HepG2 (cell line): ENCODE measurements around the gene RAB6B. TPM values are rescaled to one million over a fixed set of nuclear protein-coding genes. Genes with fewer than 3 reads are reported as not detected.

Experiments used
- ATAD3A ChIP-seq: sonication (generic); formaldehyde crosslinking; IDR thresholded peaks from 2 replicates; pipeline ENCODE4 v1.4.0; 2020; ENCODE audit warnings: missing genetic modification reagents
- BORCS8-MEF2B ChIP-seq: sonication (generic); formaldehyde crosslinking; IDR thresholded peaks from 2 replicates; pipeline ENCODE4 v1.8.0; 2022; ENCODE audit warnings: mild to moderate bottlenecking, missing genetic modification reagents
- ELK4 ChIP-seq: sonication (generic); formaldehyde crosslinking; IDR thresholded peaks from 2 replicates; pipeline ENCODE4 v1.9.0; 2021; ENCODE audit warnings: missing genetic modification reagents, borderline replicate concordance
- ESRRA ChIP-seq: sonication (generic); formaldehyde crosslinking; IDR thresholded peaks from 2 replicates; pipeline ENCODE4 v1.5.1; 2020; ENCODE audit warnings: mild to moderate bottlenecking, low read depth, missing genetic modification reagents
- GLMP ChIP-seq: sonication (generic); formaldehyde crosslinking; IDR thresholded peaks from 2 replicates; pipeline ENCODE4 v1.9.0; 2021; ENCODE audit warnings: missing genetic modification reagents, mild to moderate bottlenecking, borderline replicate concordance
- KMT2B ChIP-seq: IDR thresholded peaks from 2 replicates; pipeline ENCODE4 v1.6.1; 2016; ENCODE audit warnings: missing genetic modification reagents, missing compliant biosample characterization
- MIER2 ChIP-seq: IDR thresholded peaks from 2 replicates; pipeline ENCODE4 v1.6.1; 2016; ENCODE audit warnings: missing biosample characterization, missing genetic modification reagents
- NAIF1 ChIP-seq: sonication (generic); formaldehyde crosslinking; IDR thresholded peaks from 2 replicates; pipeline ENCODE4 v1.5.0; 2020; ENCODE audit warnings: mild to moderate bottlenecking, missing genetic modification reagents, borderline replicate concordance
- STAT6 ChIP-seq: sonication (generic); formaldehyde crosslinking; IDR thresholded peaks from 2 replicates; pipeline ENCODE4 v1.4.0; 2020; ENCODE audit warnings: missing genetic modification reagents, mild to moderate bottlenecking, borderline replicate concordance
- TBX3 ChIP-seq: fragments of 450-650 bp; IDR thresholded peaks from 2 replicates; pipeline ENCODE4 v1.6.1; 2017; ENCODE audit warnings: antibody characterized with exemption, mild to moderate bottlenecking, inconsistent platforms, borderline replicate concordance
- TEAD2 ChIP-seq: sonication (generic); formaldehyde crosslinking; IDR thresholded peaks from 2 replicates; pipeline ENCODE4 v1.9.0; 2021; ENCODE audit warnings: missing genetic modification reagents
- ZBTB2 ChIP-seq: sonication (generic); formaldehyde crosslinking; IDR thresholded peaks from 2 replicates; pipeline ENCODE4 v1.8.0; 2022; ENCODE audit warnings: low read depth, missing genetic modification reagents
- ZBTB37 ChIP-seq: sonication (generic); formaldehyde crosslinking; IDR thresholded peaks from 2 replicates; pipeline ENCODE4 v1.4.0; 2020; ENCODE audit warnings: mild to moderate bottlenecking, missing genetic modification reagents
- ZKSCAN8 ChIP-seq: IDR thresholded peaks from 2 replicates; pipeline ENCODE4 v1.6.1; 2016; ENCODE audit warnings: borderline replicate concordance, missing genetic modification reagents, missing compliant biosample characterization
- ZMYM3 ChIP-seq: sonication (generic); formaldehyde crosslinking; IDR thresholded peaks from 2 replicates; pipeline ENCODE4 v1.5.1; 2020; ENCODE audit warnings: mild to moderate bottlenecking, missing genetic modification reagents
- ZNF574 ChIP-seq: sonication (generic); formaldehyde crosslinking; IDR thresholded peaks from 2 replicates; pipeline ENCODE4 v1.4.0; 2020; ENCODE audit warnings: missing genetic modification reagents
- ZNF737 ChIP-seq: sonication (generic); formaldehyde crosslinking; IDR thresholded peaks from 2 replicates; pipeline ENCODE4 v1.5.0; 2020; ENCODE audit warnings: missing genetic modification reagents, mild to moderate bottlenecking, borderline replicate concordance
- polyA plus RNA-seq, 8 experiments: library from polyadenylated mRNA; depleted of rRNA in 3 of 8; stranded (reverse) in 7 of 8; unstranded in 1 of 8; fragments of >200 nt; fragmentation: Illumina TruSeq in 4 of 8; extraction: Trizol in 4 of 8; gene quantifications; 2 replicates each; pipeline versions ENCODE4 v1.2.1 to v1.2.3, GENCODE V29; 2011 to 2016; ENCODE audit warnings: low read depth in 4 of 8, missing spikeins in 1 of 8, mixed read lengths in 1 of 8; ENCODE audit not compliant: insufficient read depth in 1 of 8
- total RNA-seq, 5 experiments: library from RNA; depleted of rRNA; stranded (reverse); fragments of >200 nt; fragmentation: Illumina TruSeq; extraction: Trizol; gene quantifications; 2 replicates each; pipeline ENCODE4 v1.2.3, GENCODE V29; 2016; ENCODE audit warnings: low read depth in 1 of 5

The RAB6B gene
- total and polyA plus RNA-seq, 2 of the 13 experiments (the other 11 are each of a cell fraction or from before 2014, with no cell fraction given): 0.16 TPM; not detected in 1

GRCh38 chr3:133805702-133806475 is 89.8 kb downstream of the RAB6B start, which contains the start of gene SRPRB (continued):
- TF ChIP-seq TBX3: no peak
- no peak for TF ChIP-seq NAIF1 (CRISPR knock-in tag)
- TF ChIP-seq ZKSCAN8: peak; percentile 23; the same call in 1 of the 2 replicates
- TF ChIP-seq ZBTB37 (CRISPR knock-in tag): no peak
- peak; percentile 86 for TF ChIP-seq KMT2B (CRISPR knock-in tag)
- TF ChIP-seq ATAD3A (CRISPR knock-in tag): no peak
- TF ChIP-seq ZNF737: peak; percentile 45; the same call in 1 of the 2 replicates
- no peak for TF ChIP-seq MIER2 (CRISPR knock-in tag)
- TF ChIP-seq STAT6: no peak
- TF ChIP-seq BORCS8-MEF2B (CRISPR knock-in tag): 0 out of 2 replicates have a peak, but pooled peaks have one; percentile 56
- 0 out of 2 replicates have a peak, but pooled peaks have one; percentile 15 for TF ChIP-seq ZBTB2 (CRISPR knock-in tag)
- peak; percentile 80 for TF ChIP-seq ZNF574 (CRISPR knock-in tag)
- no peak for TF ChIP-seq ESRRA (CRISPR knock-in tag)
- no peak for TF ChIP-seq GLMP (CRISPR knock-in tag)
- TF ChIP-seq TEAD2 (CRISPR knock-in tag): no peak
- TF ChIP-seq ELK4 (CRISPR knock-in tag): no peak
- TF ChIP-seq ZMYM3 (CRISPR knock-in tag): no peak; the same call in 1 of the 2 replicates
